HepG2 (cell line): ENCODE data around the gene CYP2U1. TPM values are rescaled to one million over a fixed set of nuclear protein-coding genes. Genes with fewer than 3 reads are reported as not detected.

Experiments
- KMT2B ChIP-seq: IDR thresholded peaks from 2 replicates; pipeline ENCODE4 v1.6.1; 2016; ENCODE audit warnings: missing genetic modification reagents, missing compliant biosample characterization
- MBD4 ChIP-seq: IDR thresholded peaks from 2 replicates; pipeline ENCODE4 v1.6.1; 2012; ENCODE audit warnings: low read length, inconsistent platforms, borderline replicate concordance
- polyA plus RNA-seq, 8 experiments: library from polyadenylated mRNA; depleted of rRNA in 3 of 8; stranded (reverse) in 7 of 8; unstranded in 1 of 8; fragments of >200 nt; fragmentation: Illumina TruSeq in 4 of 8; extraction: Trizol in 4 of 8; gene quantifications; 2 replicates each; pipeline versions ENCODE4 v1.2.1 to v1.2.3, GENCODE V29; 2011 to 2016; ENCODE audit warnings: low read depth in 4 of 8, missing spikeins in 1 of 8, mixed read lengths in 1 of 8; ENCODE audit not compliant: insufficient read depth in 1 of 8
- total RNA-seq, 5 experiments: library from RNA; depleted of rRNA; stranded (reverse); fragments of >200 nt; fragmentation: Illumina TruSeq; extraction: Trizol; gene quantifications; 2 replicates each; pipeline ENCODE4 v1.2.3, GENCODE V29; 2016; ENCODE audit warnings: low read depth in 1 of 5
- TF ChIP-seq, protein P1 (sequence below): sonication (generic); formaldehyde crosslinking; IDR thresholded peaks from 2 replicates; pipeline ENCODE4 v1.4.0; 2020; ENCODE audit warnings: missing genetic modification reagents, borderline replicate concordance
- TF ChIP-seq, protein P2 (sequence below): sonication (generic); formaldehyde crosslinking; IDR thresholded peaks from 2 replicates; pipeline ENCODE4 v1.8.0; 2022; ENCODE audit warnings: mild to moderate bottlenecking, missing genetic modification reagents
- TF ChIP-seq, protein P3 (sequence below): sonication (generic); formaldehyde crosslinking; conservative IDR thresholded peaks from 2 replicates; pipeline ENCODE4 v1.8.1; 2023; ENCODE audit warnings: missing genetic modification reagents

Gene CYP2U1
- total and polyA plus RNA-seq, 2 of the 13 experiments (the other 11 are each of a cell fraction or from before 2014, with no cell fraction given): 1.4 to 3.4 TPM

DNA sequence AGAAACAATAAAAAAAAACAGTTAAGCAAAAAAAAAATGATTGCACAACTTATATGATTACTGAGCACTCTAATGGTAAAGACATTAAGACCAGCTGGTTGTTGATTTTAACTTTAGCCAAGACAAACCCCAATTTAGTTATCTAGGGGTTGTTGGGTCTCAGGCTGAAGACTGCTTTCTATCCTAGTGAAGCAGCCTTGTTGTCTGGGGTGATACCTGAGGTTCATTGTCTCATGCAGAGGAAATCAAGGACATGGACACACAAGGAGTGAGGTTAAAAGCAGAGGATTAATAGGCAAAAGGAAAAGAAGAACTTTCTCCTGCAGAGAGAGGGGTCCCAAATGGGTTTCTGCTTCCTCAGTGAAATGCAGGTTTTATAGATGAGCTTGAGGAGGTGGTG is 40.0 kb upstream of the CYP2U1 start (continued):
- TF ChIP-seq, protein P1, sequence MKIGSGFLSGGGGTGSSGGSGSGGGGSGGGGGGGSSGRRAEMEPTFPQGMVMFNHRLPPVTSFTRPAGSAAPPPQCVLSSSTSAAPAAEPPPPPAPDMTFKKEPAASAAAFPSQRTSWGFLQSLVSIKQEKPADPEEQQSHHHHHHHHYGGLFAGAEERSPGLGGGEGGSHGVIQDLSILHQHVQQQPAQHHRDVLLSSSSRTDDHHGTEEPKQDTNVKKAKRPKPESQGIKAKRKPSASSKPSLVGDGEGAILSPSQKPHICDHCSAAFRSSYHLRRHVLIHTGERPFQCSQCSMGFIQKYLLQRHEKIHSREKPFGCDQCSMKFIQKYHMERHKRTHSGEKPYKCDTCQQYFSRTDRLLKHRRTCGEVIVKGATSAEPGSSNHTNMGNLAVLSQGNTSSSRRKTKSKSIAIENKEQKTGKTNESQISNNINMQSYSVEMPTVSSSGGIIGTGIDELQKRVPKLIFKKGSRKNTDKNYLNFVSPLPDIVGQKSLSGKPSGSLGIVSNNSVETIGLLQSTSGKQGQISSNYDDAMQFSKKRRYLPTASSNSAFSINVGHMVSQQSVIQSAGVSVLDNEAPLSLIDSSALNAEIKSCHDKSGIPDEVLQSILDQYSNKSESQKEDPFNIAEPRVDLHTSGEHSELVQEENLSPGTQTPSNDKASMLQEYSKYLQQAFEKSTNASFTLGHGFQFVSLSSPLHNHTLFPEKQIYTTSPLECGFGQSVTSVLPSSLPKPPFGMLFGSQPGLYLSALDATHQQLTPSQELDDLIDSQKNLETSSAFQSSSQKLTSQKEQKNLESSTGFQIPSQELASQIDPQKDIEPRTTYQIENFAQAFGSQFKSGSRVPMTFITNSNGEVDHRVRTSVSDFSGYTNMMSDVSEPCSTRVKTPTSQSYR (CRISPR knock-in tag): no peak
- no peak for TF ChIP-seq MBD4
- TF ChIP-seq, protein P2, sequence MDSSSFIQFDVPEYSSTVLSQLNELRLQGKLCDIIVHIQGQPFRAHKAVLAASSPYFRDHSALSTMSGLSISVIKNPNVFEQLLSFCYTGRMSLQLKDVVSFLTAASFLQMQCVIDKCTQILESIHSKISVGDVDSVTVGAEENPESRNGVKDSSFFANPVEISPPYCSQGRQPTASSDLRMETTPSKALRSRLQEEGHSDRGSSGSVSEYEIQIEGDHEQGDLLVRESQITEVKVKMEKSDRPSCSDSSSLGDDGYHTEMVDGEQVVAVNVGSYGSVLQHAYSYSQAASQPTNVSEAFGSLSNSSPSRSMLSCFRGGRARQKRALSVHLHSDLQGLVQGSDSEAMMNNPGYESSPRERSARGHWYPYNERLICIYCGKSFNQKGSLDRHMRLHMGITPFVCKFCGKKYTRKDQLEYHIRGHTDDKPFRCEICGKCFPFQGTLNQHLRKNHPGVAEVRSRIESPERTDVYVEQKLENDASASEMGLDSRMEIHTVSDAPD: no peak
- TF ChIP-seq, protein P3, sequence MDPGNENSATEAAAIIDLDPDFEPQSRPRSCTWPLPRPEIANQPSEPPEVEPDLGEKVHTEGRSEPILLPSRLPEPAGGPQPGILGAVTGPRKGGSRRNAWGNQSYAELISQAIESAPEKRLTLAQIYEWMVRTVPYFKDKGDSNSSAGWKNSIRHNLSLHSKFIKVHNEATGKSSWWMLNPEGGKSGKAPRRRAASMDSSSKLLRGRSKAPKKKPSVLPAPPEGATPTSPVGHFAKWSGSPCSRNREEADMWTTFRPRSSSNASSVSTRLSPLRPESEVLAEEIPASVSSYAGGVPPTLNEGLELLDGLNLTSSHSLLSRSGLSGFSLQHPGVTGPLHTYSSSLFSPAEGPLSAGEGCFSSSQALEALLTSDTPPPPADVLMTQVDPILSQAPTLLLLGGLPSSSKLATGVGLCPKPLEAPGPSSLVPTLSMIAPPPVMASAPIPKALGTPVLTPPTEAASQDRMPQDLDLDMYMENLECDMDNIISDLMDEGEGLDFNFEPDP (CRISPR knock-in tag): no peak
- TF ChIP-seq KMT2B (CRISPR knock-in tag): no peak
